H9 (cell line): ENCODE results near the gene CASK. TPM values are rescaled to one million over a fixed set of nuclear protein-coding genes. Genes with fewer than 3 reads are reported as not detected.

Experiments
- DNase-seq: peaks from one replicate; pipeline ENCODE4 v3.0.0-alpha.2; 2017
- H2AFZ ChIP-seq: one replicate; pipeline ENCODE4 v1.6.1; 2013; ENCODE audit warnings: mild to moderate bottlenecking, low read length, control low read depth, moderate library complexity
- H2AK5ac ChIP-seq: 2 replicates; pipeline ENCODE4 v1.6.1; 2013; ENCODE audit warnings: low read length, control low read depth, mixed read lengths; ENCODE audit not compliant: insufficient read length
- H2BK120ac ChIP-seq: one replicate; pipeline ENCODE4 v1.6.1; 2013; ENCODE audit warnings: low read depth, mild to moderate bottlenecking, low read length, control low read depth, inconsistent platforms; ENCODE audit not compliant: poor library complexity, severe bottlenecking
- H2BK12ac ChIP-seq: 2 replicates; pipeline ENCODE4 v1.6.1; 2013; ENCODE audit warnings: low read length, control low read depth, mixed read lengths, low read depth; ENCODE audit not compliant: insufficient read length
- H2BK15ac ChIP-seq: 2 replicates; pipeline ENCODE4 v1.6.1; 2013; ENCODE audit warnings: low read depth, low read length, control low read depth
- H2BK20ac ChIP-seq: one replicate; pipeline ENCODE4 v1.6.1; 2013; ENCODE audit warnings: low read depth, mild to moderate bottlenecking, low read length, control low read depth, inconsistent platforms; ENCODE audit not compliant: poor library complexity, severe bottlenecking
- H2BK5ac ChIP-seq: 2 replicates; pipeline ENCODE4 v1.6.1; 2013; ENCODE audit warnings: low read length, control low read depth, mixed read lengths; ENCODE audit not compliant: insufficient read length
- H3K14ac ChIP-seq: 2 replicates; pipeline ENCODE4 v1.6.1; 2013; ENCODE audit warnings: low read length, control low read depth; ENCODE audit not compliant: insufficient read depth
- H3K18ac ChIP-seq: 2 replicates; pipeline ENCODE4 v1.6.1; 2013; ENCODE audit warnings: low read depth, mild to moderate bottlenecking, mixed read lengths, low read length, control low read depth; ENCODE audit not compliant: insufficient read length
- H3K23ac ChIP-seq: 2 replicates; pipeline ENCODE4 v1.6.1; 2013; ENCODE audit warnings: low read length, control low read depth, mixed read lengths, low read depth; ENCODE audit not compliant: insufficient read length
- H3K23me2 ChIP-seq: 2 replicates; pipeline ENCODE4 v1.6.1; 2013; ENCODE audit warnings: low read depth, mild to moderate bottlenecking, mixed read lengths, low read length, control low read depth; ENCODE audit not compliant: insufficient read length, poor library complexity, severe bottlenecking
- H3K27ac ChIP-seq: 2 replicates; pipeline ENCODE4 v1.5.1; 2013; ENCODE audit warnings: low read length, control low read depth, mixed read lengths, low read depth; ENCODE audit not compliant: insufficient read length
- H3K27me3 ChIP-seq: 2 replicates; pipeline ENCODE4 v1.6.1; 2013; ENCODE audit warnings: low read length, control low read depth, inconsistent platforms; ENCODE audit not compliant: insufficient read depth
- H3K4ac ChIP-seq: 2 replicates; pipeline ENCODE4 v1.6.1; 2013; ENCODE audit warnings: low read depth, mild to moderate bottlenecking, control low read depth, inconsistent platforms, low read length, moderate library complexity
- H3K4me1 ChIP-seq: 2 replicates; pipeline ENCODE4 v1.6.1; 2013; ENCODE audit warnings: low read length, control low read depth, inconsistent platforms; ENCODE audit not compliant: insufficient read depth
- H3K4me2 ChIP-seq: 2 replicates; pipeline ENCODE4 v1.6.1; 2013; ENCODE audit warnings: low read length, control low read depth, mixed read lengths; ENCODE audit not compliant: insufficient read length, insufficient read depth
- H3K56ac ChIP-seq: 2 replicates; pipeline ENCODE4 v1.6.1; 2013; ENCODE audit warnings: low read depth, mild to moderate bottlenecking, mixed read lengths, low read length, control low read depth; ENCODE audit not compliant: insufficient read length
- H3K79me1 ChIP-seq: 2 replicates; pipeline ENCODE4 v1.6.1; 2013; ENCODE audit warnings: low read depth, mild to moderate bottlenecking, moderate library complexity, low read length, control low read depth, inconsistent platforms; ENCODE audit not compliant: insufficient read depth, poor library complexity, severe bottlenecking
- H3K79me2 ChIP-seq: 2 replicates; pipeline ENCODE4 v1.6.1; 2013; ENCODE audit warnings: low read length, control low read depth, inconsistent platforms; ENCODE audit not compliant: insufficient read depth
- H3K9ac ChIP-seq: 2 replicates; pipeline ENCODE4 v1.6.1; 2013; ENCODE audit warnings: low read length, control low read depth, mixed read lengths; ENCODE audit not compliant: insufficient read length; ENCODE audit errors: extremely low read depth
- H3K9me3 ChIP-seq: one replicate; pipeline ENCODE4 v1.6.1; 2013; ENCODE audit warnings: low read depth, low read length, inconsistent platforms; ENCODE audit not compliant: control insufficient read depth
- H3T11ph ChIP-seq: one replicate; pipeline ENCODE4 v1.6.1; 2013; ENCODE audit warnings: mild to moderate bottlenecking, low read length, control low read depth, inconsistent platforms
- H4K20me1 ChIP-seq: one replicate; pipeline ENCODE4 v1.6.1; 2013; ENCODE audit not compliant: control insufficient read depth, insufficient read length, insufficient read depth
- H4K5ac ChIP-seq: 2 replicates; pipeline ENCODE4 v1.6.1; 2013; ENCODE audit warnings: low read depth, mild to moderate bottlenecking, mixed read lengths, low read length, control low read depth; ENCODE audit not compliant: insufficient read length
- H4K8ac ChIP-seq: replicated peaks from 2 replicates; pipeline ENCODE4 v1.6.1; 2013; ENCODE audit warnings: low read length, control low read depth, mixed read lengths, low read depth; ENCODE audit not compliant: insufficient read length
- H4K91ac ChIP-seq: 2 replicates; pipeline ENCODE4 v1.6.1; 2013; ENCODE audit warnings: low read depth, mild to moderate bottlenecking, moderate library complexity, mixed read lengths, low read length, control low read depth; ENCODE audit not compliant: insufficient read length
- H3K27ac Mint-ChIP-seq, 3 experiments: 2 replicates in 2 of 3; 3 replicates in 1 of 3; pipeline ENCODE4 v1.8.0; 2020 to 2021; ENCODE audit warnings: mixed read lengths in 3 of 3, mild to moderate bottlenecking in 1 of 3, moderate library complexity in 1 of 3
- H3K27me3 Mint-ChIP-seq: 2 replicates; pipeline ENCODE4 v1.8.0; 2021; ENCODE audit warnings: low read depth, mild to moderate bottlenecking, moderate library complexity, mixed read lengths
- H3K36me3 Mint-ChIP-seq, 3 experiments: 2 replicates in 2 of 3; 3 replicates in 1 of 3; pipeline ENCODE4 v1.8.0; 2020 to 2021; ENCODE audit warnings: low read depth in 3 of 3, mixed read lengths in 3 of 3; ENCODE audit not compliant: insufficient read depth in 1 of 3
- H3K4me1 Mint-ChIP-seq, 2 experiments: 2 replicates each; pipeline ENCODE4 v1.8.0; 2020; ENCODE audit warnings: mixed read lengths in 2 of 2
- H3K4me3 Mint-ChIP-seq, 2 experiments: 2 replicates in 1 of 2; 3 replicates in 1 of 2; pipeline ENCODE4 v1.8.0; 2020 to 2021; ENCODE audit warnings: mild to moderate bottlenecking in 2 of 2, mixed read lengths in 2 of 2, moderate library complexity in 1 of 2
- H3K9me3 Mint-ChIP-seq, 2 experiments: 2 replicates in 1 of 2; 3 replicates in 1 of 2; pipeline ENCODE4 v1.8.0; 2020; ENCODE audit warnings: mild to moderate bottlenecking in 2 of 2, mixed read lengths in 2 of 2, moderate library complexity in 1 of 2
- total RNA-seq: library from RNA; stranded (reverse); gene quantifications from 2 replicates; pipeline ENCODE4 v1.2.1, GENCODE V29; 2021
- TF ChIP-seq, protein P1 (sequence below): fragments of 200-600 bp; sonication (generic); conservative IDR thresholded peaks from 3 replicates; pipeline ENCODE4 v1.8.0; 2021; ENCODE audit warnings: antibody characterized with exemption, mild to moderate bottlenecking

Gene CASK
- total RNA-seq, 1 experiment from 2014 or later, result 44.1 TPM

DNA sequence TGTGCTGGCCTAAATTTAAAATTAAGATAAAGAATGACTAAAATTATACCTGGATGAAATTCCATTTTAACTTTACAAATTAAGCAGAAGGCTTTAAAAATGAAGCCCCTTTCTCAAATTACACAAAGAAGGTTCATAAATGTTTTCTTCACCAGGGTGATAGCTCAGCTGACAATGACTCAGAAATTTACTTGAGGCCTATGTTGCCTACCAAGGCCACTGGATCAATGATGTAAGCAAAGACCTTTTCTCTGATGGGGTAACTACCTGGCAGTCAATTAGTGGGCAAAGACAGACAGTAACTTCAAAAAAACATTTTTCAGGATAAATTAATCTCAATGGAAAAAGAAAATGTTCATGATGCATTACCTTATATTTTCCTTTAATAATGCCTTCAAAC lies 258.4 kb downstream of the CASK start:
- no peak overlapping the region for H3K18ac ChIP-seq
- no peak overlapping the region for H3K4me3 Mint-ChIP-seq
- no peak overlapping the region for H4K91ac ChIP-seq
- peaks cover 4 to 6% of the 10 kb centered on the region in 2 experiments; a peak in 2 of 4 replicates for H3K4me1 Mint-ChIP-seq
- no peak overlapping the region for H2BK5ac ChIP-seq
- H2AK5ac ChIP-seq, result no peak overlapping the region
- no peak overlapping the region for H2BK120ac ChIP-seq
- H3K27me3 ChIP-seq, result no peaks in the 10 kb centered on the region
- no peaks in the 10 kb centered on the region for H3K4me1 ChIP-seq
- no peak overlapping the region for H3K14ac ChIP-seq
- H3T11ph ChIP-seq, result no peak overlapping the region
- no peaks in the 10 kb centered on the region for H3K23me2 ChIP-seq
- H3K79me1 ChIP-seq, result no peaks in the 10 kb centered on the region
- H2BK12ac ChIP-seq, result no peak overlapping the region
- H3K36me3 Mint-ChIP-seq, result peaks cover 6 to 16% (median 13%) of the 10 kb centered on the region in 3 experiments; a peak in 6 of 7 replicates
- no peak overlapping the region for H3K23ac ChIP-seq
- no peaks in the 10 kb centered on the region for H4K20me1 ChIP-seq
- no peak overlapping the region for H3K27ac ChIP-seq
- no peak overlapping the region for H3K27ac Mint-ChIP-seq
- H3K4me2 ChIP-seq, result no peak overlapping the region
- H2AFZ ChIP-seq, result no peak overlapping the region
- no peaks in the 10 kb centered on the region for H3K27me3 Mint-ChIP-seq
- no peak overlapping the region for H2BK20ac ChIP-seq
- no peak overlapping the region for H2BK15ac ChIP-seq
- peaks cover 48 to 50% of the 10 kb centered on the region in 2 experiments for H3K9me3 Mint-ChIP-seq
- no peak overlapping the region for H3K9ac ChIP-seq
- H3K79me2 ChIP-seq, result no peaks in the 10 kb centered on the region
- TF ChIP-seq, protein P1, sequence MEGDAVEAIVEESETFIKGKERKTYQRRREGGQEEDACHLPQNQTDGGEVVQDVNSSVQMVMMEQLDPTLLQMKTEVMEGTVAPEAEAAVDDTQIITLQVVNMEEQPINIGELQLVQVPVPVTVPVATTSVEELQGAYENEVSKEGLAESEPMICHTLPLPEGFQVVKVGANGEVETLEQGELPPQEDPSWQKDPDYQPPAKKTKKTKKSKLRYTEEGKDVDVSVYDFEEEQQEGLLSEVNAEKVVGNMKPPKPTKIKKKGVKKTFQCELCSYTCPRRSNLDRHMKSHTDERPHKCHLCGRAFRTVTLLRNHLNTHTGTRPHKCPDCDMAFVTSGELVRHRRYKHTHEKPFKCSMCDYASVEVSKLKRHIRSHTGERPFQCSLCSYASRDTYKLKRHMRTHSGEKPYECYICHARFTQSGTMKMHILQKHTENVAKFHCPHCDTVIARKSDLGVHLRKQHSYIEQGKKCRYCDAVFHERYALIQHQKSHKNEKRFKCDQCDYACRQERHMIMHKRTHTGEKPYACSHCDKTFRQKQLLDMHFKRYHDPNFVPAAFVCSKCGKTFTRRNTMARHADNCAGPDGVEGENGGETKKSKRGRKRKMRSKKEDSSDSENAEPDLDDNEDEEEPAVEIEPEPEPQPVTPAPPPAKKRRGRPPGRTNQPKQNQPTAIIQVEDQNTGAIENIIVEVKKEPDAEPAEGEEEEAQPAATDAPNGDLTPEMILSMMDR, result no peak
- no peak overlapping the region for H4K8ac ChIP-seq
- H3K56ac ChIP-seq, result no peak overlapping the region
- no peak overlapping the region for H4K5ac ChIP-seq
- no peak for DNase-seq
- H3K9me3 ChIP-seq, result no peaks in the 10 kb centered on the region
- H3K4ac ChIP-seq, result no peak overlapping the region
